Ovary (tissue), 9 donors: ENCODE measurements around the gene TRNP1. TPM values are rescaled to one million over a fixed set of nuclear protein-coding genes. Genes with fewer than 3 reads are reported as not detected.

Experiments used
- DNase-seq, 5 donors: peaks; one replicate each; pipeline ENCODE4 v3.0.0-alpha.2; 2019 to 2020
- H3K27ac ChIP-seq, 2 donors: fragments of 200-600 bp; one replicate each; pipeline versions ENCODE4 v1.5.1 to v1.8.0; 2019 to 2022
- H3K27me3 ChIP-seq: fragments of 200-600 bp; one replicate; pipeline ENCODE4 v1.8.0; 2022
- H3K36me3 ChIP-seq: fragments of 200-600 bp; sonication (generic); one replicate; pipeline ENCODE4 v1.5.1; 2019
- H3K4me1 ChIP-seq: one replicate; pipeline ENCODE4 v1.8.1; 2013; ENCODE audit warnings: mild to moderate bottlenecking, moderate library complexity; ENCODE audit not compliant: insufficient read depth
- H3K4me3 ChIP-seq: fragments of 200-600 bp; sonication (generic); one replicate; pipeline ENCODE4 v1.5.1; 2017
- H3K9me3 ChIP-seq, 2 donors: fragments of 200-600 bp in 1 of 2; sonication (generic) in 1 of 2; one replicate each; pipeline versions ENCODE4 v1.5.1 to v1.8.1; 2013 to 2019; ENCODE audit warnings: mild to moderate bottlenecking in 1 of 2, moderate library complexity in 1 of 2
- CTCF ChIP-seq, 3 donors: fragments of 450-650 bp in 2 of 3; fragments of 200-600 bp in 1 of 3; IDR thresholded peaks; one replicate each; pipeline versions ENCODE4 v1.5.1 to v1.8.0; 2016 to 2022; ENCODE audit warnings: antibody characterized with exemption in 3 of 3, mild to moderate bottlenecking in 1 of 3
- EP300 ChIP-seq: sonication (generic); formaldehyde crosslinking; IDR thresholded peaks from one replicate; pipeline ENCODE4 v1.6.1; 2017; ENCODE audit warnings: antibody characterized with exemption
- POLR2A ChIP-seq: fragments of 450-650 bp; IDR thresholded peaks from one replicate; pipeline ENCODE4 v1.6.1; 2017; ENCODE audit warnings: antibody characterized with exemption, mild to moderate bottlenecking, moderate library complexity
- WGBS, 3 donors: extraction: QIAGEN DNeasy Blood & Tissue Kit in 1 of 3; methylation state at CpG; one replicate each; pipeline versions ENCODE4 v1.1.5 to v1.1.7; 2013 to 2017; 5-methylcytosine and 5-hydroxymethylcytosine counted together
- intact Hi-C, 4 donors: fragments of 100-400 bp; cut with DNase I; formaldehyde crosslinking; loops; one replicate each; pipeline versions ENCODE4 v1.11.0 to v1.15.1; 2022 to 2023
- polyA plus RNA-seq, 2 donors: library from polyadenylated mRNA; stranded (reverse); fragments of 200-250 nt in 1 of 2; fragments of 350-450 nt in 1 of 2; fragmentation: Illumina TruSeq in 1 of 2; extraction: RNeasy Lipid Tissue Mini Kit (QIAGEN cat#74804) in 1 of 2; gene quantifications; one replicate each; pipeline ENCODE4 v1.2.3, GENCODE V29; 2013 to 2014
- total RNA-seq, 7 donors: library from RNA; depleted of rRNA in 2 of 7; stranded (reverse); fragments of >200 nt in 2 of 7; fragmentation: NEBNext Ultra II Directional in 3 of 7; extraction: Animal tissue kit (Norgen Biotek cat#: 25700) in 3 of 7; gene quantifications; one replicate each; pipeline versions ENCODE4 v1.1.0 to v1.2.4, GENCODE V29; 2016 to 2023
- donor health status: DM: no; HTN: no; CAD: no; lungs with moderate emphysema.
- donor health status: DM: no; HTN: no; CAD: no.
- donor health status: Bipolar disorder and iron deficiency.
- donor health status: DM: yes; HTN: yes; CAD: no.
- donor health status: DM: no; HTN: no; CAD: no.
- donor health status: DM: yes; HTN: yes; CAD: no.

Gene TRNP1
- total and polyA plus RNA-seq, 9 donors: 0.25 to 23.8 (median 4.2) TPM

GRCh38 chr1:27010226-27010994, 16.9 kb downstream of the TRNP1 start:
- intact Hi-C loops: no loop called here
- DNase-seq: no peak
- Histone ChIP-seq H3K4me3 (peak overlapping the region; percentile 11), H3K9me3 (no peaks in the 10 kb centered on the region), H3K4me1 (peaks cover 4% of the 10 kb centered on the region), H3K27me3 (no peaks in the 10 kb centered on the region), H3K27ac (no peak overlapping the region), H3K36me3 (no peaks in the 10 kb centered on the region)
- no peak for TF ChIP-seq CTCF (IDR thresholded peaks at IDR 0.05)
- TF ChIP-seq POLR2A: no peak
- no peak for TF ChIP-seq EP300
- 48 to 54% (median 53%) methylated on average over 5 of the region's 5 CpGs for WGBS, 3 donors

GRCh38 chr1:27011058-27011764, 17.7 kb downstream of the TRNP1 start:
- DNase-seq: peak; percentile 50 to 79 (median 66)
- intact Hi-C loops: no loop called here

GRCh38 chr1:27011976-27012563, 18.6 kb downstream of the TRNP1 start:
- H3K36me3 ChIP-seq: no peaks in the 10 kb centered on the region
- no peaks in the 10 kb centered on the region for H3K27me3 ChIP-seq
- 17 to 25% (median 23%) methylated on average over 24 of the region's 24 CpGs for WGBS, 3 donors
- no peak for DNase-seq
- H3K4me3 ChIP-seq: peak overlapping the region; percentile 50
- no peak overlapping the region for H3K27ac ChIP-seq
- no peak for TF ChIP-seq CTCF (IDR thresholded peaks at IDR 0.05)
- no peak for TF ChIP-seq POLR2A
- TF ChIP-seq EP300: no peak
- intact Hi-C loops: no loop called here
- H3K9me3 ChIP-seq: no peaks in the 10 kb centered on the region
- H3K4me1 ChIP-seq: peaks cover 4% of the 10 kb centered on the region

More at GRCh38 chr1:27011058-27011764, 17.7 kb downstream of the TRNP1 start:
- no peak overlapping the region for H3K27ac ChIP-seq
- H3K36me3 ChIP-seq: no peaks in the 10 kb centered on the region
- H3K4me1 ChIP-seq: peaks cover 4% of the 10 kb centered on the region
- WGBS, 3 donors: 19 to 25% (median 21%) methylated on average over 15 of the region's 15 CpGs
- H3K9me3 ChIP-seq: no peaks in the 10 kb centered on the region
- no peak for TF ChIP-seq CTCF (IDR thresholded peaks at IDR 0.05)
- H3K4me3 ChIP-seq: peak overlapping the region; percentile 11
- no peaks in the 10 kb centered on the region for H3K27me3 ChIP-seq

DNA sequence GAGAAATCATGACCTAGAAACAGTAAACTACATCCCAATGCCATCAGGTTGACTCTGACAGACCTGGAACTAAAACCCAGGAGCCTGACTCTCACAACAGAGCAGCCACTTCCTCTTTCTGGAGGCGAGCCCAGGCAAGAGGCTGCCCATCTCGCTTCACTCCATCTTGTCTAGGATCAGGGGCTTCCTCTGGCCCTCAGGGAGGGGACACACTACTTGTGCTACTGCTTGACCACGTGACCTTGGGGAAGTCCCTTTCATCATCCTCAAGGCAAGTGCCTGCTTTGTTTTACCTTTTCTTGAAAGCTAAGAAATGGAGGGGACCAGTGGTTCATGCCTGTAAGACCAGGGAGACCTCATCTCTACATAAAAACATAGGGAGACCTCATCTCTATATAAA, 21.8 kb downstream of the TRNP1 start:
- intact Hi-C loops: no loop called here
- TF ChIP-seq EP300 (no peak), POLR2A (no peak), CTCF (IDR thresholded peaks at IDR 0.05) (no peak)
- Histone ChIP-seq H3K36me3 (no peaks in the 10 kb centered on the region), H3K27me3 (no peaks in the 10 kb centered on the region), H3K4me1 (peaks cover 4% of the 10 kb centered on the region), H3K27ac (no peak overlapping the region), H3K9me3 (no peaks in the 10 kb centered on the region), H3K4me3 (no peak overlapping the region)
- DNase-seq: no peak
- WGBS, 3 donors: 49 to 59% (median 50%) methylated on average over 3 of the region's 3 CpGs
